ENCODE results near the gene ATRN.
A peak's percentile ranks its signal among the peaks of the same experiment; 100 is the strongest.
"Not testable (repeated sequence)": the region's sequence is repeated elsewhere in the genome, so short reads cannot be mapped to it uniquely, and the experiment has no call there.

The ATRN gene

GRCh38 chr20:3521852-3522740 is 51.3 kb downstream of the ATRN start:
- no peak for DNase-seq

DNA sequence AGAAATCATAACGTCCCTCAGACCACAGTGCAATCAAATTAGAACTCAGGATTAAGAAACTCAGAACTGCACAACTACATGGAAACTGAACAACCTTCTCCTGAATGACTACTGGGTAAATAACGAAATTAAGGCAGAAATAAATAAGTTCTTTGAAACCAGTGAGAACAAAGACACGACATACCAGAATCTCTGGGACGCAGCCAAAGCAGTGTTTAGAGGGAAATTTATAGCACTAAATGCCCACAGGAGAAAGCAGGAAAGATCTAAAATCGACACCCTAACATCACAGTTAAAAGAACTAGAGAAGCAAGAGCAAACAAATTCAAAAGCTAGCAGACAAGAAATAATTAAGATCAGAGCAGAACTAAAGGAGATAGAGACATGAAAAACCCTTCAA is 53.9 kb downstream of the ATRN start:
- not testable (repeated sequence) for DNase-seq

GRCh38 chr20:3532089-3532615 is 61.3 kb downstream of the ATRN start:
- DNase-seq, result no peak

- DNase-seq, result not testable (repeated sequence)
These were observed 66.9 kb downstream of the ATRN start for GRCh38 chr20:3537733-3538132.

DNA sequence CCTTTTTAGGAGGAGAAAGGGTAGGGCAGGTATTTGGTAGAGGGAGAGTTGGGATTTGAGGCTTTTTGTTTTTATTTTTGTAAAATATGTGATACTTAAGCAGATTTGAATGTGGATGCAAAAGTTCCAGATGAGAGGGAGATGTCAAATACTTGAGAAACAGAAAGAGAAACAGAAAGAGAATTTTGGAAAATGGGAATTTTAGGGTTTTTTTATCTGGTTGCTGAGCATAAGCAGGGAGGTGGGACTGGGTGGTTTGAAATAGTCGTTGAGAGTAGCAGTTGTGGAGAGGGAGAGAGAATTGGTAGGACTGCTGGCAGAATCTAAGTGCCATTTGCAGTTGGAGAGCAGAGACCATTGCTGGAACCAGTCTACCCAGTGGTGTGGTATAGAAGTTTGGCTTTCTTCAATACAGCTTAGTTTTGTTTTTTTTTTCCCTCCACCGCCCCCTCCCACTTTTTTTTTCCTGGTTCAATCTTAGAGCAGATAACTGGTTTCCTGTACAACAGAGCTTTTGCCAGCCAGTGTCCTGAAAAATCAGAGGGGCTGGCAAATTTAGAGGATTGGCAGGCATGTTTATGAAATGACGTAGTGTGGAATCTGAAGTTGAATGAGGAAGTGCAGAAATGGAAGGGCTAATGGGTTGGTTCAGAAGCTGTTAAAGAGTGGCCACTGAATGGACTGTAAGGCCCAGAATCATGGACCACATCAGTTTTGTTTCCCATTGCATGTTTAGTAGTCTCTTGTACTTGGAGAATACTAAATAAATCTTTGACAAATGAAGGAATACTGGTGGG is 68.7 kb downstream of the ATRN start:
- DNase-seq, result no peak

DNA sequence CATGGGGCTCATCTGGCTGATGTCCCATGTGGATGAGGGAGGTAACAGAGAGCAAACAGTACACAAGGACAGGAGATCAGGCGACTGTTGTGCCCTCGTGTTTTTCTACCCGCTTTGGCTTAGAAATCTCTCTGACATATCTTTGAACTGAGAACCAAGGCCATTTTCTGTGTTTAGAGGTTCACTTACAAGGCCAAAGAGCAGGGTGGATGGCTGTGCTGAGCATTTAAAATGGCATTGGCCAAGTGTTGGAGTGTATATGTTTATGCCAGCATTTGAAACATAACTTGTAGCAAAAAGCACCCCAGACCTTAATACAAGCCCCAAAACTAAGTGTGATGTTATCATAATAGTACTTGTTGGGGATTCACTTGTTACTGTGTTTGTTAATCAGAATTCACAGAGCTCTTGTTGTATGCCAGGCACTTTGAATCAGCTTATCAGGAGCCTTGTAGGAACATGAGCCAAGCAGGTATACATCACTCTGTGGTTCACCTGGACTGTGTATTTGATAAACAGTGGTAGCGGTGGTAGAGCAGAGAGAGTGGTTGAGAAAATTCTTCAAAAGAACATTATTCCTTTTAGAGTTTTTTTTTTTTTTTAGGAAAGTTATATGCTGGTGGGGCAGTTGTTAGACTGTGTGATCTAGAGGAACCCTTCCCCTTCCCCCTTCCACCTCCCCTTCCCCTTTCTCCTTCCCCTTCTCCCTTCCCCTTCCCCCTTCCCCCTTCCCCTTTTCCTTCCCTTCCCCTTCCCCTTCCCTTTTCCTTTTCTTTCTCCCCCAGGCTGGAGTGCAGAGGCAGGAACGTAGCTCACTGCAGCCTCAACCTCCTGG is 71.3 kb downstream of the ATRN start:
- no peak for DNase-seq

DNA sequence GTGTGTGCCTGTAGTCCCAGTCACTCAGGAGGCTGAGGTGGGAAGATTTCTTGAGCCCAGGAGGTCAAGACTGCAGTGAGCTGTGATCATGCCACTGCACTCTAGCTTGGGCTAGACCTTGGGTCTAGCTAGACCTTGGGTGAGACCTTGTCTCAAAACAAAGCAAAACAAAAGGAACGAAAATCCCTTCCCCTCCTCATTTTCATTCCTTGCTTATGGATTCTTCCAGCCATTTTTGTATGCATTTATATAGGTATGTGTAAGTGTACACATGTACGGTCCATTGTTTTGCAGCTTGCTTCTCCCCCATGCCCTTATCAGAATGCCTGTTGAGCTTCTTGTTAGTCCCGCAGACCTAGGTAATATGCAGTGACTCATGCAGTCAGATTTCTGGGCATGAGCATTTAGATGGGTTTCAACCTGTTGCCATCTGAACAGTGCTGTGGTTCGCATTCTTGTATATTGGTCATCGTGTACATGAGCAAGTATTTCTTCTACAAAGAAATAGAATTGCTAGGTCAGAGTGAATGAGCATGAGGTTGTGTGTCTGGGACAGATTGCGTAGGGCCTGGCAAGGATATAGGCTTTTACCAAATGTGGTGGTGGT is 73.2 kb downstream of the ATRN start:
- DNase-seq, result no peak

DNA sequence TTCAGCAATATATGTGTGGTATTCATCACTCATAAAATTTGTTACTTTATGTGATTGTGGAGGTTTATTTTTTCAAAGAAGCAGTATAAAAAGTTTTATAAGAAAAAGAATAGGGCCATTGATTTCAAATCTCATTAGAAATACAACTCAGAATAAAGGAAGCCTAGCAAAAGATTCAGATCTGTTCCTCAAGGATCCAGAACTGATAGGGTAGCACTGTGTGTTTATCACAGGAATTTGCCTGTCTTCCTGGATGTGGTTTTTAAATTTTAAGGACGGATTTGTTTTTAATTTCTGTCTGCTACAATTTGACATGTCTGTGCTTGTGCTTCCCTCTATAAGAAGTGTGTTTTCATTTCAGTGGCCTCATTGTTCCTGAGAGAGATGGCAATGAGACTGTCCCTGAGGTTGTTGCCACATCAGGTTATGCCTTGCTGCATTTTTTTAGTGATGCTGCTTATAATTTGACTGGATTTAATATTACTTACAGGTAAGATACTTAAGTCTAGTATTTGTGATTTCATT is 74.6 kb downstream of the ATRN start:
- DNase-seq, result no peak

- no peak for DNase-seq
These were observed 77.1 kb downstream of the ATRN start for GRCh38 chr20:3547906-3548305.

DNA sequence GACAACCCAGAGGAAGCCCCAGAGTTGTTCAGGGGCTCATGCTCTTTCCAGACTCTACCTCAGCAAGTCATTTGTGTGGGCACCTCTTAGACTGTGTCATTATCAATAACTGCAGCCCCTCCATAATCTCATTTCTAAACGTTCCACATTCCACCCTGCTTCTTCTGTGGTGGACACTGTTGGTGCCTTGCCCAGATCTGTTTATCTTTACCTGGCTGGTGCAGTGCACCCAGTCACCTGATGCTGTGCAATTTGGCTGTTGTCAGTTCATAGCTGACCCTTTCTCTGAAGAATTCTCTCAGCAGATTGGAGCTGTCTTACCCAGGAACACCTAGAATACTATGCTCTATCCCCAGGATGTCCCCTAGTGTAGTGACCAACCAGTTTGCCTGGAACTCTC is 80.0 kb downstream of the ATRN start:
- DNase-seq, result no peak

DNA sequence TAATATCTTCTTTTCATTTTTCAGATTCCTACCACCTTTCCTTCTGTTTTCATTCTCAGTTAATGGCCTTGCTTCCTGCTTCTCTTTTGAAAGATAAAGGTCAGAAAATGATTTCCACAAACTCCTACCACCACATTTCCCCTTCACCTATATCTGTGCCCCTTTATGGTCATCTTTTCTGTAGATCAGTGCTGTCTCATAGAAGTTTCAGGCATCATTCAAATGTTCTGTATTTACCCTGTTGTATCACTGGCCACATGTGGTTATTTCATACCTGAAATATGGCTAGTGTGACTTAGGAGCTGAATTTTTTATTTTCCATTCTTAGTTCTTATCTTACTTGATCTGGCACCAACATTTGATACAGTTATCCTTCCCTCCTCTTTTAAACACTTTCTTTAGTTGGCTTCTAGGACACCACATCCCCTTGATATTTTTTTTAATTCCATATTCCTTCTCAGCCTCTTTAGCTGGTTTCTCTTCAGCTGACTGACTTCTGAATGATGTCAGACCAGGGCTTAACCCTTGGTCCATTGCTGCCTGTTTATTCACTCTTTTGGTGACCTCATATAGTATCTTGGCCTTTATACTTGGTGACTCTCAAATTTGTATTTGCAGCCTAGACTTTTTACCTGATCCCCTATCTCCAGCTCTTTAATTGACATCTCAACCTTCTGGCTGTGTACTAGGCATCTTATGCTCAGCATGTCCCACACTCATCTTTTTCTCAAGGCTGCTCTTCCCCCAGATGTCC is 81.0 kb downstream of the ATRN start:
- no peak for DNase-seq

DNA sequence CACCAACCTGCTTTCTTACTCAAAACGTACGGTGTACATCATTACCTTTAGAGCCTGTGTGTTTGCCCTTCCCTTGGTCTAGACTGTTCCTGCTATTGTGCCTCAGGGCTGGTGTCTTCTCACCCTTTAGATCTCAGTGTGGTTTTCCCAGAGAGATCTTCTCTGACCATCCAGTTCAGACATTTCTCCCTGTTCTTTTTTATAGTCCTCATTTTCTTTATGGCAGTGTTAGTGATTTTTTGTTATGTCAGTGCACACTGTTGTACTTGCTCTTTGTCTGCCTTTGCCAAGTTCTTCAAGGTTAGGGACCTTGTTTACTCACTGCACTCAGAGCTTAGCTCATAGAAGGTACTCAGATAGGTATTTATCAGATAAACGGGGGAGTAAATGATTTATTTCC is 82.8 kb downstream of the ATRN start:
- DNase-seq, result no peak

DNA sequence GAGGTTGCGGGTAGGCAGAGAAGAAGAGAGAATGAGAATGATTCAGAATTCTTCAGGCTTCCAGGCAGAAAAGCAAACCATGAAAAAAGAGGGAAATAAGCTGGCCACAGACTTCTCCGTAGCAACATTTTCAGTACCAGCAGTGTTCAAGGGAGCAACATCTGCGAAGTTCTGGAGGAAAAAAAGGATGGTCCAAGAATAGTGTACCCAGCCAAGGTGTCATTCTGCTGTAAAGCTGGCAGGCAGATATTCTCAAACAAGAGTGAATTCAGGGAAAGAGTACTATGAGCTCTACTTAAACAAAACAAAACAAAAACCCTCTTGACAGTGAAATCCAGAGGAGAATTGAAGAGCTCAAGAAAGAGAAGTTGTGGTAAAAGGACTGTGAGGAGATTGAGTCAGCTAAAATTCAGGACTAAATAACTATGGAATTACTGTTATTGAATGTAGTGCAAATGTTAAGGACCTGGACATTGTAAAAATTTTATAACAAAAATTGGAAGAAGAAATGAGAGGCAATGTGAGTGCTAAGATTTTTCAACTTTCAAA is 86.5 kb downstream of the ATRN start:
- no peak for DNase-seq

DNA sequence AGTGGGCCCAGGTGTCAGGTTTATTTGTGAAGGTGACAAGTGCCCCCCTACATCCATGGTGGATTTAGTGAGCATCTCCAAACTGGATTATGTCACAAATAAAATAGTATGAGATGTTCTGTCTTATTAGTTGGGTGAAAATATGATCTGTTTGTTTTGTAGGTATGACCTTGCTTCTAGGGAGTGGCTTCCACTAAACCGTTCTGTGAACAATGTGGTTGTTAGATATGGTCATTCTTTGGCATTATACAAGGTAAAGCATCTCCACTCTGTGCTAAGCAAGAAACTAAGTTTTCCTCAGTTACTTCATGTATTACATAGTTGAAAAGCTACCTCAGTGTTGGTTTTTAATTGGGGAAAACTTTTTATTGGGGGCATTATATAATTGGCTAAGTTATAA is 88.4 kb downstream of the ATRN start:
- DNase-seq, result no peak

- DNase-seq, result no peak
These were observed 88.8 kb downstream of the ATRN start for GRCh38 chr20:3559637-3560036.

GRCh38 chr20:3560162-3560561 is 89.3 kb downstream of the ATRN start:
- DNase-seq, result no peak

DNA sequence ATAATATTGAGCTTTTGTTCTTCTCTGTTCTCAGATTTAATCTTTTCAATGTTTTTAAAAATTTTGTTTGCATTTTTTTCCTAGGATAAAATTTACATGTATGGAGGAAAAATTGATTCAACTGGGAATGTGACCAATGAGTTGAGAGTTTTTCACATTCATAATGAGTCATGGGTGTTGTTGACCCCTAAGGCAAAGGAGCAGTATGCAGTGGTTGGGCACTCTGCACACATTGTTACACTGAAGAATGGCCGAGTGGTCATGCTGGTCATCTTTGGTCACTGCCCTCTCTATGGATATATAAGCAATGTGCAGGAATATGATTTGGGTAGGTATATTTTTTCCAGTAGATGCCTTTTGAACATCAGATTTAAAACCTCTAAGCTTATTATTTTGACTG is 89.8 kb downstream of the ATRN start:
- DNase-seq, result no peak

DNA sequence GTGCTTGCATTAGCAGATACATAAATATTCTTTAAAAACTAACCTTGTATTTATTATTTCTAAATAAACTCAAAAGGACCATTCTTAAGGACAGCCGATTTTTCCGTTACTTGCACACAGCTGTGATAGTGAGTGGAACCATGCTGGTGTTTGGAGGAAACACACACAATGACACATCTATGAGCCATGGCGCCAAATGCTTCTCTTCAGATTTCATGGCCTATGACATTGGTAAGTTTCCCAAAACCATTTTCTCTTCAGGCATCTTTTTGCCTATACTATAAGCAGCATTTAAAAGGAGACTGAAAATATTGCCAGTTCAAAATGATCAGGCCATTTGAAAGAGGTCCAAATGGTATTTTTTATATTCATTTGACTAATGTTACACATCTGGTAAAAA is 92.3 kb downstream of the ATRN start:
- DNase-seq, result no peak

DNA sequence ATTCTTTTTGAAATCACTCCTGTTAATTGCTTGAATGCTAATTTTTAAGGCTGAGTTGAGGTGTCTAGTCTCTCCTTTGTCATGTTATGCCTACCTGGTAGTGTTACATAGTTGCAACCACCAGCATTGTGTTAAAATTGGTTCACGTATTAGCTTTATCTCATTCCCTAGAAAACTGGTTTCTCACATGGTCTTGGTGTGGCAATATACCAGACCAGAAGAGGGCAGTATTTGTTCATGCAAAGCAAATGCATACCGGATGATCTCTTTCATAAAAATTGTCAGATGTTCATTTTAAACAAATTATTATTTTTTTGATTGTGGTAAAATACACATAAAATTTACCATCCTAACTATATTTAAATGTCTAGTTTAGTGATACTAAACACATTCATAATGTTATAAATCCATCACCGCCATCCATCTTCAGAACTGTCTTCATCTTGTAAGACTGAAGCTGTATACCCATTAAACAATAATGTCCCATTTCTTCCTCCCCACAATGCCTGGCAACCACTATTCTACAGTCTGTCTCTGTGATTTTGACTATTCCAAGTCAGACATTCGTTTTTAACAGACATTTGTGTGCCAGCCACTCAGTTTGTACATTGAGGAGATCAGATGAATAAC is 92.8 kb downstream of the ATRN start:
- DNase-seq, result peak; percentile 51

GRCh38 chr20:3565851-3566250 is 95.0 kb downstream of the ATRN start:
- DNase-seq, result no peak

DNA sequence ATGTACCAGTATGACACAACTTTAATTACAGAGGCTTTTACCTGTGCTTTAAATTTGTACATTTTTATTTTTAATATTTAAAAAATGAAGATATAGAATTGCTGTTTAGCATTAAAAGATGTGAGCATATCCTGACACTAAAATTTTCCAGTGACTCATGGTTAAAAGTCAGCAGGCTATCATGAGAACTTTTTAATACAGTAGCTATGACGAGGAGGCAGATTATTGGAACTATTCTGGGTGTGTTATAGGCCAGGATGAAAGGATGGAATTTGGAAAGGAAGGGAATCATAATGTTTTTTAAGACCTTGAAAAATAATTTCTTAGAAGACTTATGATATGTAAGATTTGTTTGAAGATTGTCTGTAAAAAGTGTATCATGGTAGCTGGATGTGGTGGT is 101.3 kb downstream of the ATRN start:
- no peak for DNase-seq
